ENCODE results near the gene TSC2. TPM values are rescaled to one million over a fixed set of nuclear protein-coding genes. Genes with fewer than 3 reads are reported as not detected.
"Not testable (repeated sequence)": the region's sequence is repeated elsewhere in the genome, so short reads cannot be mapped to it uniquely, and the experiment has no call there.

TSC2 gene
- total RNA-seq, 1 donor from 2014 or later = 194 TPM

DNA sequence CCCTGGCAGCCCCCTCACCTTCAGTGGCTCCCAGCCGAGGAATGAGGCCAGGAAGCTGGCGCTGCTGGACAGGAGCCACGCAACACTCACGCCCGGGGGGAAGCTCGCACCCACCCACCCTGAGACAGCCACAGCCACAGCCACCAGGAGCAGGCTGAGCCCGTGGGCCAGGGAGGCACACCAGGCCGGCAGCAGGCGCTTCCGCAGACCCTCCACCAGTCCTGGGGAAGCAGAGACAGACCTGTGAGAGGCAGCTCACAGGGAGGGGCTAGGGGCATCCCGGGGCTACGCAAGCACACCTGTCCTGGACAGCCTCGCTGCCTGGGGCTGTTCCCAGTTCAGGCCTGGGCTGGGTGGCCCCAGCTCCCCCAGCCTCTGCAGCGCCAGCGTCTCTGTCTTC, 46.0 kb downstream of the TSC2 start:
- H3K27me3 Mint-ChIP-seq (ENCODE audit: unreplicated experiment) = no peaks in the 10 kb centered on the region
- no peak overlapping the region for H3K27ac Mint-ChIP-seq (ENCODE audit: unreplicated experiment)
- no peak overlapping the region for H3K4me3 Mint-ChIP-seq (ENCODE audit: unreplicated experiment)
- peaks cover 17% of the 10 kb centered on the region for H3K36me3 Mint-ChIP-seq (ENCODE audit: unreplicated experiment)
- DNase-seq (ENCODE audit: extremely low spot score, unreplicated experiment) = no peak
- H3K9me3 Mint-ChIP-seq (ENCODE audit: unreplicated experiment) = no peaks in the 10 kb centered on the region
- TF ChIP-seq, protein P1, sequence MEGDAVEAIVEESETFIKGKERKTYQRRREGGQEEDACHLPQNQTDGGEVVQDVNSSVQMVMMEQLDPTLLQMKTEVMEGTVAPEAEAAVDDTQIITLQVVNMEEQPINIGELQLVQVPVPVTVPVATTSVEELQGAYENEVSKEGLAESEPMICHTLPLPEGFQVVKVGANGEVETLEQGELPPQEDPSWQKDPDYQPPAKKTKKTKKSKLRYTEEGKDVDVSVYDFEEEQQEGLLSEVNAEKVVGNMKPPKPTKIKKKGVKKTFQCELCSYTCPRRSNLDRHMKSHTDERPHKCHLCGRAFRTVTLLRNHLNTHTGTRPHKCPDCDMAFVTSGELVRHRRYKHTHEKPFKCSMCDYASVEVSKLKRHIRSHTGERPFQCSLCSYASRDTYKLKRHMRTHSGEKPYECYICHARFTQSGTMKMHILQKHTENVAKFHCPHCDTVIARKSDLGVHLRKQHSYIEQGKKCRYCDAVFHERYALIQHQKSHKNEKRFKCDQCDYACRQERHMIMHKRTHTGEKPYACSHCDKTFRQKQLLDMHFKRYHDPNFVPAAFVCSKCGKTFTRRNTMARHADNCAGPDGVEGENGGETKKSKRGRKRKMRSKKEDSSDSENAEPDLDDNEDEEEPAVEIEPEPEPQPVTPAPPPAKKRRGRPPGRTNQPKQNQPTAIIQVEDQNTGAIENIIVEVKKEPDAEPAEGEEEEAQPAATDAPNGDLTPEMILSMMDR (IDR thresholded peaks at IDR 0.05) = no peak
- H3K4me1 Mint-ChIP-seq (ENCODE audit: unreplicated experiment) = no peaks in the 10 kb centered on the region

- no peaks in the 10 kb centered on the region for H3K27me3 Mint-ChIP-seq (ENCODE audit: unreplicated experiment)
- TF ChIP-seq, protein P1 (IDR thresholded peaks at IDR 0.05) = no peak
- DNase-seq (ENCODE audit: extremely low spot score, unreplicated experiment) = no peak
- H3K27ac Mint-ChIP-seq (ENCODE audit: unreplicated experiment) = no peak overlapping the region
- no peak overlapping the region for H3K4me3 Mint-ChIP-seq (ENCODE audit: unreplicated experiment)
- H3K9me3 Mint-ChIP-seq (ENCODE audit: unreplicated experiment) = no peaks in the 10 kb centered on the region
- peaks cover 13% of the 10 kb centered on the region for H3K36me3 Mint-ChIP-seq (ENCODE audit: unreplicated experiment)
- no peaks in the 10 kb centered on the region for H3K4me1 Mint-ChIP-seq (ENCODE audit: unreplicated experiment)
These were observed 47.6 kb downstream of the TSC2 start for GRCh38 chr16:2095315-2095853.

- H3K27ac Mint-ChIP-seq (ENCODE audit: unreplicated experiment) = no peak overlapping the region
- H3K4me3 Mint-ChIP-seq (ENCODE audit: unreplicated experiment) = no peak overlapping the region
- no peaks in the 10 kb centered on the region for H3K9me3 Mint-ChIP-seq (ENCODE audit: unreplicated experiment)
- H3K36me3 Mint-ChIP-seq (ENCODE audit: unreplicated experiment) = peaks cover 13% of the 10 kb centered on the region
- no peak for DNase-seq (ENCODE audit: extremely low spot score, unreplicated experiment)
- no peaks in the 10 kb centered on the region for H3K27me3 Mint-ChIP-seq (ENCODE audit: unreplicated experiment)
- H3K4me1 Mint-ChIP-seq (ENCODE audit: unreplicated experiment) = no peaks in the 10 kb centered on the region
- TF ChIP-seq, protein P1 (IDR thresholded peaks at IDR 0.05) = no peak
These were observed 48.3 kb downstream of the TSC2 start for GRCh38 chr16:2095918-2096582.

GRCh38 chr16:2096853-2097595, 49.2 kb downstream of the TSC2 start:
- Mint-ChIP-seq H3K36me3 (ENCODE audit: unreplicated experiment) (peaks cover 13% of the 10 kb centered on the region), H3K27ac (ENCODE audit: unreplicated experiment) (no peak overlapping the region), H3K9me3 (ENCODE audit: unreplicated experiment) (no peaks in the 10 kb centered on the region), H3K27me3 (ENCODE audit: unreplicated experiment) (no peaks in the 10 kb centered on the region), H3K4me1 (ENCODE audit: unreplicated experiment) (no peaks in the 10 kb centered on the region), H3K4me3 (ENCODE audit: unreplicated experiment) (no peak overlapping the region)
- no peak for DNase-seq (ENCODE audit: extremely low spot score, unreplicated experiment)
- TF ChIP-seq, protein P1 (IDR thresholded peaks at IDR 0.05) = no peak

GRCh38 chr16:2097689-2098088, 49.9 kb downstream of the TSC2 start:
- not testable (repeated sequence) for H3K27ac Mint-ChIP-seq (ENCODE audit: unreplicated experiment); H3K9me3 Mint-ChIP-seq (ENCODE audit: unreplicated experiment); H3K27me3 Mint-ChIP-seq (ENCODE audit: unreplicated experiment); DNase-seq (ENCODE audit: extremely low spot score, unreplicated experiment); H3K4me3 Mint-ChIP-seq (ENCODE audit: unreplicated experiment); H3K4me1 Mint-ChIP-seq (ENCODE audit: unreplicated experiment)
- H3K36me3 Mint-ChIP-seq (ENCODE audit: unreplicated experiment) = peaks cover 13% of the 10 kb centered on the region

GRCh38 chr16:2101581-2101980, 53.8 kb downstream of the TSC2 start:
- H3K4me3 Mint-ChIP-seq (ENCODE audit: unreplicated experiment); H3K36me3 Mint-ChIP-seq (ENCODE audit: unreplicated experiment); H3K27ac Mint-ChIP-seq (ENCODE audit: unreplicated experiment); H3K4me1 Mint-ChIP-seq (ENCODE audit: unreplicated experiment); DNase-seq (ENCODE audit: extremely low spot score, unreplicated experiment); H3K9me3 Mint-ChIP-seq (ENCODE audit: unreplicated experiment); H3K27me3 Mint-ChIP-seq (ENCODE audit: unreplicated experiment): not testable (repeated sequence)

Data from osteocyte (in vitro differentiated cells).